Measurements from ENCODE around the gene IL16.
A peak's percentile ranks its signal among the peaks of the same experiment; 100 is the strongest.

IL16 gene

GRCh38 chr15:81291916-81292522 is 95.3 kb downstream of the IL16 start:
- no peaks in the 10 kb centered on the region for H3K27me3 ChIP-seq
- H3K27ac ChIP-seq, result peak overlapping the region; percentile 96
- TF ChIP-seq CTCF (IDR thresholded peaks at IDR 0.05), result no peak
- H3K36me3 ChIP-seq, result no peaks in the 10 kb centered on the region
- no peaks in the 10 kb centered on the region for H3K9me3 ChIP-seq
- peaks cover 68 to 73% of the 10 kb centered on the region in 2 experiments for H3K4me1 ChIP-seq (ENCODE audit: control insufficient read depth in 1 of 2, insufficient read depth in 1 of 2, low read depth in 1 of 2, low read length in 1 of 2)
- peak overlapping the region in 1 of 2 experiments; percentile 8 for H3K4me3 ChIP-seq (ENCODE audit: low read depth in 1 of 2, low read length in 1 of 2)

GRCh38 chr15:81292523-81293001 is 95.9 kb downstream of the IL16 start:
- Histone ChIP-seq H3K27me3 (no peaks in the 10 kb centered on the region), H3K9me3 (no peaks in the 10 kb centered on the region), H3K4me1 (ENCODE audit: control insufficient read depth in 1 of 2, insufficient read depth in 1 of 2, low read depth in 1 of 2, low read length in 1 of 2) (peaks cover 65 to 68% of the 10 kb centered on the region in 2 experiments), H3K27ac (peak overlapping the region; percentile 96), H3K4me3 (ENCODE audit: low read depth in 1 of 2, low read length in 1 of 2) (peak overlapping the region in 1 of 2 experiments; percentile 8), H3K36me3 (no peaks in the 10 kb centered on the region)
- no peak for TF ChIP-seq CTCF (IDR thresholded peaks at IDR 0.05)

GRCh38 chr15:81293728-81294515 is 97.2 kb downstream of the IL16 start:
- TF ChIP-seq CTCF (IDR thresholded peaks at IDR 0.05), result no peak
- H3K36me3 ChIP-seq, result no peaks in the 10 kb centered on the region
- H3K27ac ChIP-seq, result peak overlapping the region; percentile 96
- H3K4me1 ChIP-seq (ENCODE audit: control insufficient read depth in 1 of 2, insufficient read depth in 1 of 2, low read depth in 1 of 2, low read length in 1 of 2), result peaks cover 58 to 72% of the 10 kb centered on the region in 2 experiments
- peak overlapping the region; percentile 51 to 86 for H3K4me3 ChIP-seq (ENCODE audit: low read depth in 1 of 2, low read length in 1 of 2)
- no peaks in the 10 kb centered on the region for H3K9me3 ChIP-seq
- H3K27me3 ChIP-seq, result no peaks in the 10 kb centered on the region

GRCh38 chr15:81294516-81294880 is 97.8 kb downstream of the IL16 start:
- peak overlapping the region; percentile 51 to 86 for H3K4me3 ChIP-seq (ENCODE audit: low read depth in 1 of 2, low read length in 1 of 2)
- H3K36me3 ChIP-seq, result peaks cover 5% of the 10 kb centered on the region
- no peak for TF ChIP-seq CTCF (IDR thresholded peaks at IDR 0.05)
- H3K9me3 ChIP-seq, result no peaks in the 10 kb centered on the region
- peaks cover 64 to 78% of the 10 kb centered on the region in 2 experiments for H3K4me1 ChIP-seq (ENCODE audit: control insufficient read depth in 1 of 2, insufficient read depth in 1 of 2, low read depth in 1 of 2, low read length in 1 of 2)
- no peaks in the 10 kb centered on the region for H3K27me3 ChIP-seq
- H3K27ac ChIP-seq, result peak overlapping the region; percentile 96

- TF ChIP-seq CTCF (IDR thresholded peaks at IDR 0.05), result no peak
- Histone ChIP-seq H3K4me3 (ENCODE audit: low read depth in 1 of 2, low read length in 1 of 2) (peak overlapping the region; percentile 86 to 97), H3K27me3 (no peaks in the 10 kb centered on the region), H3K36me3 (peaks cover 16% of the 10 kb centered on the region), H3K4me1 (ENCODE audit: control insufficient read depth in 1 of 2, insufficient read depth in 1 of 2, low read depth in 1 of 2, low read length in 1 of 2) (peaks cover 75 to 89% of the 10 kb centered on the region in 2 experiments), H3K27ac (peak overlapping the region; percentile 96), H3K9me3 (no peaks in the 10 kb centered on the region)
Measured at GRCh38 chr15:81295486-81296121, 98.9 kb downstream of the IL16 start.

Data from neutrophil (primary cell).